CD4-positive, alpha-beta T cell treated with Interferon gamma for 1 hour (primary cell): ENCODE measurements around the gene NOSTRIN.
"Not testable (repeated sequence)": the region's sequence is repeated elsewhere in the genome, so short reads cannot be mapped to it uniquely, and the experiment has no call there.

Source experiments
- DNase-seq: peaks from one replicate; pipeline ENCODE4 v3.0.0-alpha.2; 2020

Gene NOSTRIN

GRCh38 chr2:168819829-168820489, 17.5 kb downstream of the NOSTRIN start:
- DNase-seq: no peak

GRCh38 chr2:168821577-168821976, 19.1 kb downstream of the NOSTRIN start:
- DNase-seq: no peak

GRCh38 chr2:168821992-168822391, 19.6 kb downstream of the NOSTRIN start:
- no peak for DNase-seq

- DNase-seq: no peak
These were observed 22.7 kb downstream of the NOSTRIN start for GRCh38 chr2:168825126-168825525.

GRCh38 chr2:168830958-168831357, 28.5 kb downstream of the NOSTRIN start:
- no peak for DNase-seq

- no peak for DNase-seq
These were observed 29.2 kb downstream of the NOSTRIN start for GRCh38 chr2:168831662-168832061.

- DNase-seq: no peak
These were observed 33.5 kb downstream of the NOSTRIN start for GRCh38 chr2:168835969-168836368.

- DNase-seq: no peak
These were observed 39.0 kb downstream of the NOSTRIN start for GRCh38 chr2:168841445-168841844.

GRCh38 chr2:168843253-168843652, 40.8 kb downstream of the NOSTRIN start:
- DNase-seq: no peak

GRCh38 chr2:168848225-168848624, 45.8 kb downstream of the NOSTRIN start:
- no peak for DNase-seq

GRCh38 chr2:168849610-168850009, 47.2 kb downstream of the NOSTRIN start:
- DNase-seq: no peak

GRCh38 chr2:168850846-168851245, 48.4 kb downstream of the NOSTRIN start:
- no peak for DNase-seq

- no peak for DNase-seq
These were observed 49.4 kb downstream of the NOSTRIN start for GRCh38 chr2:168851674-168852320.

- DNase-seq: no peak
These were observed 50.0 kb downstream of the NOSTRIN start for GRCh38 chr2:168852481-168852880.

GRCh38 chr2:168853471-168853870, 51.0 kb downstream of the NOSTRIN start:
- no peak for DNase-seq

GRCh38 chr2:168854651-168855050, 52.2 kb downstream of the NOSTRIN start:
- DNase-seq: no peak

- DNase-seq: no peak
These were observed 53.2 kb downstream of the NOSTRIN start for GRCh38 chr2:168855601-168856000.

- DNase-seq: no peak
These were observed 55.7 kb downstream of the NOSTRIN start for GRCh38 chr2:168858146-168858545.

GRCh38 chr2:168867164-168867563, 64.7 kb downstream of the NOSTRIN start:
- DNase-seq: not testable (repeated sequence)

- not testable (repeated sequence) for DNase-seq
These were observed 67.9 kb downstream of the NOSTRIN start for GRCh38 chr2:168870369-168870768.

- not testable (repeated sequence) for DNase-seq
These were observed 68.4 kb downstream of the NOSTRIN start for GRCh38 chr2:168870824-168871223.

- DNase-seq: no peak
These were observed 72.1 kb downstream of the NOSTRIN start for GRCh38 chr2:168874368-168875054.

GRCh38 chr2:168882163-168882562, 79.7 kb downstream of the NOSTRIN start:
- DNase-seq: not testable (repeated sequence)

GRCh38 chr2:168884975-168885374, 82.5 kb downstream of the NOSTRIN start:
- DNase-seq: no peak
